CD4-positive, alpha-beta memory T cell (primary cell): ENCODE data around the gene RAD9A. TPM values are rescaled to one million over a fixed set of nuclear protein-coding genes. Genes with fewer than 3 reads are reported as not detected.

Source experiments
- CTCF ChIA-PET: fragments of 350-600 bp; sonication (Branson Sonifier 250); formaldehyde crosslinking; loops from one replicate; lab custom pipeline; 2021; ENCODE audit warnings: inconsistent platforms; ENCODE audit not compliant: partially characterized antibody; lab: Charles Lee
- POLR2A ChIA-PET: fragments of 350-600 bp; sonication (Branson Sonifier 250); formaldehyde crosslinking; loops from one replicate; lab custom pipeline; 2021; ENCODE audit not compliant: partially characterized antibody; lab: Charles Lee
- DNase-seq, 5 donors: peaks; one replicate each; pipeline versions ENCODE4 v3.0.0 to v3.0.0-alpha.2; 2020 to 2022; ENCODE audit warnings: mixed read lengths in 1 of 5
- H3K27ac ChIP-seq: one replicate; pipeline ENCODE4 v1.7.0; 2013; ENCODE audit warnings: low read depth, low read length
- H3K27me3 ChIP-seq: 2 replicates; pipeline ENCODE4 v1.7.0; 2013; ENCODE audit warnings: mild to moderate bottlenecking, low read length, moderate library complexity; ENCODE audit not compliant: insufficient read depth
- H3K36me3 ChIP-seq: 2 replicates; pipeline ENCODE4 v1.7.0; 2013; ENCODE audit warnings: mild to moderate bottlenecking, low read length, moderate library complexity; ENCODE audit not compliant: insufficient read depth
- H3K4me1 ChIP-seq: 2 replicates; pipeline ENCODE4 v1.7.0; 2013; ENCODE audit warnings: mild to moderate bottlenecking, low read length, moderate library complexity; ENCODE audit not compliant: insufficient read depth
- H3K4me3 ChIP-seq, 2 donors: one replicate each; pipeline ENCODE4 v1.7.0; 2013; ENCODE audit warnings: low read length in 2 of 2, mild to moderate bottlenecking in 1 of 2
- H3K9me3 ChIP-seq, 2 donors: one replicate each; pipeline ENCODE4 v1.7.0; 2013; ENCODE audit warnings: low read length in 2 of 2, control low read depth in 1 of 2; ENCODE audit not compliant: control insufficient read depth in 1 of 2
- H3K27ac Mint-ChIP-seq, 7 donors: one replicate each; pipeline ENCODE4 v1.8.0; 2020 to 2021; ENCODE audit warnings: mixed read lengths in 7 of 7, mild to moderate bottlenecking in 6 of 7, inconsistent platforms in 3 of 7, moderate library complexity in 3 of 7
- H3K27me3 Mint-ChIP-seq, 2 donors: one replicate each; pipeline ENCODE4 v1.8.0; 2020 to 2021; ENCODE audit warnings: mixed read lengths in 2 of 2
- H3K36me3 Mint-ChIP-seq, 2 donors: one replicate each; pipeline ENCODE4 v1.8.0; 2020 to 2021; ENCODE audit warnings: mixed read lengths in 2 of 2, inconsistent platforms in 1 of 2, mild to moderate bottlenecking in 1 of 2
- H3K4me1 Mint-ChIP-seq, 4 donors: one replicate each; pipeline ENCODE4 v1.8.0; 2020 to 2021; ENCODE audit warnings: mixed read lengths in 4 of 4, mild to moderate bottlenecking in 1 of 4
- H3K4me3 Mint-ChIP-seq, 8 donors: one replicate each; pipeline ENCODE4 v1.8.0; 2020 to 2021; ENCODE audit warnings: mixed read lengths in 8 of 8, mild to moderate bottlenecking in 7 of 8, moderate library complexity in 6 of 8, inconsistent platforms in 3 of 8
- H3K9me3 Mint-ChIP-seq, 8 donors: one replicate each; pipeline ENCODE4 v1.8.0; 2020 to 2021; ENCODE audit warnings: mixed read lengths in 8 of 8, mild to moderate bottlenecking in 5 of 8, inconsistent platforms in 3 of 8, moderate library complexity in 1 of 8
- intact Hi-C: fragments of 100-400 bp; cut with micrococcal nuclease; formaldehyde crosslinking; loops from one replicate; pipeline ENCODE4 v1.15.1; 2023
- polyA plus RNA-seq, 2 donors: library from polyadenylated mRNA; unstranded; fragments of 300-500 nt; fragmentation: Illumina TruSeq; gene quantifications; one replicate each; pipeline ENCODE4 v1.2.3, GENCODE V29; 2021
- total RNA-seq, 2 experiments: library from RNA; stranded (reverse); gene quantifications; one replicate each; pipeline ENCODE4 v1.2.3, GENCODE V29; 2021

The RAD9A gene
- total and polyA plus RNA-seq, 4 experiments from 2014 or later = 6.7 to 55.9 (median 30.0) TPM

- Histone ChIP-seq H3K4me3 (no peak overlapping the region), H3K27ac (no peak overlapping the region), H3K36me3 (no peaks in the 10 kb centered on the region), H3K4me1 (peaks cover 65% of the 10 kb centered on the region), H3K9me3 (no peaks in the 10 kb centered on the region), H3K27me3 (no peaks in the 10 kb centered on the region)
- intact Hi-C loops = no loop called here
- CTCF ChIA-PET = interaction anchor here (18.4 kb wide), 1 partner anchor 14 kb away, joined by 1065 read pairs; the partner anchor contains the start of genes CLCF1 and RAD9A
- H3K27me3 Mint-ChIP-seq = no peaks in the 10 kb centered on the region
- no peaks in the 10 kb centered on the region for H3K9me3 Mint-ChIP-seq
- H3K4me3 Mint-ChIP-seq = no peak overlapping the region
- POLR2A ChIA-PET = interaction anchor here (2.2 kb wide), 1 partner anchor 10 kb away, joined by 6 read pairs; no protein-coding TSS in a partner anchor
- peaks cover 7 to 11% of the 10 kb centered on the region in 2 donors for H3K36me3 Mint-ChIP-seq
- H3K27ac Mint-ChIP-seq = peak overlapping the region in 6 of 7 donors; percentile 2 to 87 (median 78)
- peaks cover 61 to 90% (median 79%) of the 10 kb centered on the region in 4 donors for H3K4me1 Mint-ChIP-seq
- no peak for DNase-seq
Observed at GRCh38 chr11:67366546-67366945, 25.2 kb upstream of the RAD9A start.

GRCh38 chr11:67366961-67367760 lies 24.6 kb upstream of the RAD9A start:
- Histone ChIP-seq H3K9me3 (no peaks in the 10 kb centered on the region), H3K4me3 (no peak overlapping the region), H3K36me3 (no peaks in the 10 kb centered on the region), H3K27me3 (no peaks in the 10 kb centered on the region), H3K4me1 (peaks cover 71% of the 10 kb centered on the region), H3K27ac (no peak overlapping the region)
- H3K27me3 Mint-ChIP-seq = peaks cover 0 to 2% of the 10 kb centered on the region in 2 donors
- ChIA-PET CTCF (interaction anchor here (0.7 to 1.1 kb wide), 2 partner anchors 16 to 22 kb away, joined by 3 to 4 read pairs; no protein-coding TSS in a partner anchor), POLR2A (interaction anchor here (1.2 kb wide), 1 partner anchor 14 kb away, joined by 4 read pairs; no protein-coding TSS in a partner anchor)
- H3K36me3 Mint-ChIP-seq = peaks cover 10 to 11% of the 10 kb centered on the region in 2 donors
- peak overlapping the region in 1 of 8 donors; percentile 50 for H3K4me3 Mint-ChIP-seq
- peaks cover 64 to 90% (median 81%) of the 10 kb centered on the region in 4 donors for H3K4me1 Mint-ChIP-seq
- H3K27ac Mint-ChIP-seq = peak overlapping the region in 4 of 7 donors; percentile 44 to 94 (median 74)
- H3K9me3 Mint-ChIP-seq = no peaks in the 10 kb centered on the region
- intact Hi-C loops = no loop called here
- DNase-seq = no peak

- H3K4me3 ChIP-seq = no peak overlapping the region
- intact Hi-C loops = no loop called here
- H3K4me3 Mint-ChIP-seq = peak overlapping the region in 4 of 8 donors; percentile 7 to 55 (median 40)
- peaks cover 62 to 84% (median 76%) of the 10 kb centered on the region in 4 donors for H3K4me1 Mint-ChIP-seq
- no peaks in the 10 kb centered on the region for H3K27me3 ChIP-seq
- no peaks in the 10 kb centered on the region for H3K36me3 ChIP-seq
- no peak overlapping the region for H3K27ac ChIP-seq
- POLR2A ChIA-PET = interaction anchor here (1.2 kb wide), 1 partner anchor 15 kb away, joined by 4 read pairs; no protein-coding TSS in a partner anchor
- H3K9me3 ChIP-seq = no peaks in the 10 kb centered on the region
- CTCF ChIA-PET = interaction anchor here (0.7 to 1.1 kb wide), 2 partner anchors 16 to 22 kb away, joined by 3 to 4 read pairs; no protein-coding TSS in a partner anchor
- peak overlapping the region in 6 of 7 donors; percentile 44 to 94 (median 68) for H3K27ac Mint-ChIP-seq
- peaks cover 10 to 11% of the 10 kb centered on the region in 2 donors for H3K36me3 Mint-ChIP-seq
- no peaks in the 10 kb centered on the region for H3K9me3 Mint-ChIP-seq
- H3K27me3 Mint-ChIP-seq = peaks cover 0 to 2% of the 10 kb centered on the region in 2 donors
- no peak for DNase-seq
- peaks cover 72% of the 10 kb centered on the region for H3K4me1 ChIP-seq
Observed at GRCh38 chr11:67367761-67368227, 24.0 kb upstream of the RAD9A start.

GRCh38 chr11:67368621-67369020 lies 23.2 kb upstream of the RAD9A start:
- ChIA-PET POLR2A (interaction anchor here (2.0 to 19.7 kb wide), 2 partner anchors 14 to 129 kb away, joined by 6 to 449 read pairs; partner anchors contain the start of gene POLD4), CTCF (interaction anchor here (4.1 to 24.8 kb wide), 2 partner anchors 11 to 13 kb away, joined by 53 to 1065 read pairs; partner anchors contain the start of gene POLD4)
- H3K27me3 Mint-ChIP-seq = peaks cover 0 to 2% of the 10 kb centered on the region in 2 donors
- DNase-seq = peak in 2 of 5 donors; percentile 29 to 51
- peak overlapping the region in 7 of 8 donors; percentile 6 to 55 (median 21) for H3K4me3 Mint-ChIP-seq
- peaks cover 61 to 80% (median 71%) of the 10 kb centered on the region in 4 donors for H3K4me1 Mint-ChIP-seq
- peaks cover 11 to 12% of the 10 kb centered on the region in 2 donors for H3K36me3 Mint-ChIP-seq
- peak overlapping the region in 6 of 7 donors; percentile 24 to 94 (median 90) for H3K27ac Mint-ChIP-seq
- peaks cover 0 to 2% (median 0%) of the 10 kb centered on the region in 8 donors for H3K9me3 Mint-ChIP-seq
- H3K4me3 ChIP-seq = no peak overlapping the region
- intact Hi-C loops = no loop called here
- no peak overlapping the region for H3K27ac ChIP-seq
- H3K4me1 ChIP-seq = peaks cover 71% of the 10 kb centered on the region
- H3K27me3 ChIP-seq = no peaks in the 10 kb centered on the region
- no peaks in the 10 kb centered on the region for H3K36me3 ChIP-seq
- no peaks in the 10 kb centered on the region for H3K9me3 ChIP-seq

- H3K36me3 ChIP-seq = no peaks in the 10 kb centered on the region
- Mint-ChIP-seq H3K9me3 (peaks cover 0 to 2% (median 0%) of the 10 kb centered on the region in 8 donors), H3K27ac (peak overlapping the region; percentile 23 to 94 (median 88)), H3K27me3 (peaks cover 4% of the 10 kb centered on the region in 2 donors), H3K4me3 (peak overlapping the region in 5 of 8 donors; percentile 30 to 97 (median 49)), H3K36me3 (peaks cover 11 to 14% of the 10 kb centered on the region in 2 donors), H3K4me1 (peaks cover 60 to 80% (median 69%) of the 10 kb centered on the region in 4 donors)
- H3K27ac ChIP-seq = peak overlapping the region; percentile 24
- POLR2A ChIA-PET = interaction anchor here (1.0 to 19.7 kb wide), 5 partner anchors 12 to 129 kb away, joined by 3 to 449 read pairs (median 6); partner anchors contain the start of genes POLD4 and RAD9A
- H3K9me3 ChIP-seq = no peaks in the 10 kb centered on the region
- H3K4me1 ChIP-seq = peaks cover 70% of the 10 kb centered on the region
- CTCF ChIA-PET = interaction anchor here (0.7 to 24.8 kb wide), 4 partner anchors 12 to 239 kb away, joined by 3 to 1065 read pairs (median 28); partner anchors contain the start of genes POLD4 and PPP1CA
- H3K27me3 ChIP-seq = no peaks in the 10 kb centered on the region
- no peak for DNase-seq
- no peak overlapping the region for H3K4me3 ChIP-seq
- intact Hi-C loops = no loop called here
Observed at GRCh38 chr11:67369275-67369674, 22.5 kb upstream of the RAD9A start.

GRCh38 chr11:67369801-67370284 lies 21.9 kb upstream of the RAD9A start:
- Mint-ChIP-seq H3K4me1 (peaks cover 59 to 80% (median 68%) of the 10 kb centered on the region in 4 donors), H3K27me3 (peaks cover 4% of the 10 kb centered on the region in 2 donors), H3K9me3 (peaks cover 0 to 2% (median 0%) of the 10 kb centered on the region in 8 donors), H3K27ac (peak overlapping the region; percentile 67 to 94 (median 77)), H3K4me3 (peak overlapping the region in 7 of 8 donors; percentile 21 to 97 (median 41)), H3K36me3 (peaks cover 5 to 12% of the 10 kb centered on the region in 2 donors)
- DNase-seq = no peak
- POLR2A ChIA-PET = interaction anchor here (1.0 to 19.7 kb wide), 9 partner anchors 7 to 130 kb away, joined by 3 to 449 read pairs (median 6); partner anchors contain the start of genes POLD4, PPP1CA, RAD9A and SSH3
- Histone ChIP-seq H3K27me3 (no peaks in the 10 kb centered on the region), H3K4me3 (no peak overlapping the region), H3K9me3 (no peaks in the 10 kb centered on the region), H3K27ac (peak overlapping the region; percentile 24), H3K36me3 (no peaks in the 10 kb centered on the region), H3K4me1 (peaks cover 70% of the 10 kb centered on the region)
- CTCF ChIA-PET = interaction anchor here (0.7 to 24.8 kb wide), 6 partner anchors 12 to 239 kb away, joined by 3 to 1065 read pairs (median 6); partner anchors contain the start of genes POLD4, PPP1CA and RAD9A
- intact Hi-C loops = loop anchor here (5.0 kb wide), 1 partner anchor 103 kb away; the partner anchor contains the start of gene GRK2
